ENCODE data around the gene BLTP1.
"Not testable (repeated sequence)": the region's sequence is repeated elsewhere in the genome, so short reads cannot be mapped to it uniquely, and the experiment has no call there.

The BLTP1 gene

GRCh38 chr4:122151982-122152710, at the start of gene BLTP1:
Gene BLTP1, plus strand, starts transcription at chr4:122152331. Its CDS starts 18,317 bp downstream, at chr4:122170648.
- DNase-seq (ENCODE audit: low spot score) = peak; percentile 87

- no peak for DNase-seq (ENCODE audit: low spot score)
These were observed 47.9 kb upstream of the BLTP1 start for GRCh38 chr4:122104184-122104583.

- no peak for DNase-seq (ENCODE audit: low spot score)
These were observed 44.5 kb upstream of the BLTP1 start for GRCh38 chr4:122107680-122108079.

- DNase-seq (ENCODE audit: low spot score) = not testable (repeated sequence)
These were observed 41.8 kb upstream of the BLTP1 start for GRCh38 chr4:122110304-122110703.

GRCh38 chr4:122117743-122118142, 34.4 kb upstream of the BLTP1 start:
- DNase-seq (ENCODE audit: low spot score) = no peak

- DNase-seq (ENCODE audit: low spot score) = no peak
These were observed 33.9 kb upstream of the BLTP1 start for GRCh38 chr4:122118243-122118642.

- no peak for DNase-seq (ENCODE audit: low spot score)
These were observed 32.4 kb upstream of the BLTP1 start for GRCh38 chr4:122119739-122120138.

- no peak for DNase-seq (ENCODE audit: low spot score)
These were observed 30.5 kb upstream of the BLTP1 start for GRCh38 chr4:122121593-122121992.

GRCh38 chr4:122122083-122122482, 30.0 kb upstream of the BLTP1 start:
- no peak for DNase-seq (ENCODE audit: low spot score)

GRCh38 chr4:122129061-122129460, 23.1 kb upstream of the BLTP1 start:
- DNase-seq (ENCODE audit: low spot score) = no peak

- DNase-seq (ENCODE audit: low spot score) = no peak
These were observed 20.5 kb upstream of the BLTP1 start for GRCh38 chr4:122131562-122132157.

- no peak for DNase-seq (ENCODE audit: low spot score)
These were observed 19.2 kb upstream of the BLTP1 start for GRCh38 chr4:122132891-122133290.

- DNase-seq (ENCODE audit: low spot score) = no peak
These were observed 13.0 kb upstream of the BLTP1 start for GRCh38 chr4:122139139-122139538.

GRCh38 chr4:122140834-122141233, 11.3 kb upstream of the BLTP1 start:
- DNase-seq (ENCODE audit: low spot score) = no peak

- DNase-seq (ENCODE audit: low spot score) = no peak
These were observed 9.4 kb upstream of the BLTP1 start for GRCh38 chr4:122142687-122143086.

GRCh38 chr4:122146652-122147051, 5.5 kb upstream of the BLTP1 start:
- DNase-seq (ENCODE audit: low spot score) = no peak

- peak; percentile 35 for DNase-seq (ENCODE audit: low spot score)
These were observed 1.2 kb upstream of the BLTP1 start for GRCh38 chr4:122150931-122151330.

- peak; percentile 55 for DNase-seq (ENCODE audit: low spot score)
These were observed 638 bp downstream of the BLTP1 start for GRCh38 chr4:122152711-122153226.

GRCh38 chr4:122156819-122157218, 4.7 kb downstream of the BLTP1 start:
- no peak for DNase-seq (ENCODE audit: low spot score)

- no peak for DNase-seq (ENCODE audit: low spot score)
These were observed 11.2 kb downstream of the BLTP1 start for GRCh38 chr4:122163301-122163700.

- DNase-seq (ENCODE audit: low spot score) = no peak
These were observed 11.6 kb downstream of the BLTP1 start for GRCh38 chr4:122163767-122164166.

GRCh38 chr4:122167369-122167768, 15.2 kb downstream of the BLTP1 start:
- DNase-seq (ENCODE audit: low spot score) = no peak

GRCh38 chr4:122170775-122171174, 18.6 kb downstream of the BLTP1 start:
- DNase-seq (ENCODE audit: low spot score) = no peak

- no peak for DNase-seq (ENCODE audit: low spot score)
These were observed 19.2 kb downstream of the BLTP1 start for GRCh38 chr4:122171323-122171722.

Data from NAMALWA (cell line).